PC-3 (cell line): ENCODE measurements around the gene APOBEC2. TPM values are rescaled to one million over a fixed set of nuclear protein-coding genes. Genes with fewer than 3 reads are reported as not detected.

ENCODE experiments used
- ATAC-seq: fragments of 200-7000 bp; cut with Tn5 transposase; 2 replicates; pipeline ENCODE4 v1.9.1; 2020; ENCODE audit warnings: mild to moderate bottlenecking, moderate library complexity
- BruUV-seq: library from RNA; stranded (reverse); fragments of 400-500 nt; replicated peaks from 2 replicates; lab custom pipeline; 2021; lab: Mats Ljungman, UMichigan
- CTCF ChIA-PET: fragments of 300-600 bp; sonication (Branson Sonifier 250); formaldehyde crosslinking; loops from one replicate; lab custom pipeline; 2022; ENCODE audit warnings: antibody characterized with exemption; lab: Charles Lee
- POLR2A ChIA-PET: fragments of 300-600 bp; sonication (Branson Sonifier 250); formaldehyde crosslinking; loops from one replicate; lab custom pipeline; 2022; ENCODE audit warnings: antibody characterized with exemption; ENCODE audit not compliant: unreplicated experiment; lab: Charles Lee
- DNase-seq: peaks from one replicate; pipeline ENCODE4 v3.0.0-alpha.2; 2015
- H2AFZ ChIP-seq: fragments of 300-600 bp; sonication (generic); 2 replicates; pipeline ENCODE4 v1.6.0; 2016; ENCODE audit warnings: antibody characterized with exemption, low read length
- H3F3A ChIP-seq: fragments of 300-600 bp; sonication (generic); one replicate; pipeline ENCODE4 v1.6.0; 2017; ENCODE audit warnings: antibody characterized with exemption, low read length, control low read depth, mild to moderate bottlenecking; ENCODE audit not compliant: unreplicated experiment
- H3K27ac ChIP-seq: fragments of 300-600 bp; sonication (generic); 2 replicates; pipeline ENCODE4 v1.5.1; 2016; ENCODE audit warnings: mild to moderate bottlenecking, low read length
- H3K27me3 ChIP-seq: fragments of 300-600 bp; sonication (generic); 2 replicates; pipeline ENCODE4 v1.6.1; 2016; ENCODE audit warnings: low read length, mixed read lengths
- H3K36me3 ChIP-seq: fragments of 300-600 bp; sonication (generic); 2 replicates; pipeline ENCODE4 v1.6.1; 2016; ENCODE audit warnings: low read depth, mixed run types, low read length, mixed read lengths
- H3K4me1 ChIP-seq: fragments of 300-600 bp; sonication (generic); 2 replicates; pipeline ENCODE4 v1.5.1; 2016; ENCODE audit warnings: low read length; ENCODE audit not compliant: insufficient read depth
- H3K4me2 ChIP-seq: fragments of 300-600 bp; sonication (generic); 2 replicates; pipeline ENCODE4 v1.6.0; 2016; ENCODE audit warnings: low read length
- H3K4me3 ChIP-seq: fragments of 300-600 bp; sonication (generic); 2 replicates; pipeline ENCODE4 v1.5.1; 2016; ENCODE audit warnings: mild to moderate bottlenecking, low read length, mixed read lengths
- H3K79me2 ChIP-seq: fragments of 300-600 bp; sonication (generic); 2 replicates; pipeline ENCODE4 v1.6.1; 2017; ENCODE audit warnings: low read length, mixed read lengths
- H3K9ac ChIP-seq: fragments of 300-600 bp; sonication (generic); 2 replicates; pipeline ENCODE4 v1.6.0; 2016; ENCODE audit warnings: mild to moderate bottlenecking, low read length
- H3K9me2 ChIP-seq: fragments of 300-600 bp; sonication (generic); replicated peaks from 2 replicates; pipeline ENCODE4 v1.6.1; 2016; ENCODE audit warnings: mixed run types, low read length, mixed read lengths
- H3K9me3 ChIP-seq: fragments of 300-600 bp; sonication (generic); 2 replicates; pipeline ENCODE4 v1.6.1; 2016; ENCODE audit warnings: low read length, mixed read lengths
- H4K20me1 ChIP-seq: fragments of 300-600 bp; sonication (generic); 2 replicates; pipeline ENCODE4 v1.6.1; 2016; ENCODE audit warnings: low read length, mixed read lengths
- CTCF ChIP-seq: fragments of 300-600 bp; sonication (generic); conservative IDR thresholded peaks from 2 replicates; pipeline ENCODE4 v1.5.1; 2017; ENCODE audit warnings: antibody characterized with exemption, low read depth, mild to moderate bottlenecking, low read length
- EZH2 ChIP-seq: fragments of 300-600 bp; sonication (generic); IDR thresholded peaks from one replicate; pipeline ENCODE4 v1.6.1; 2017; ENCODE audit warnings: antibody characterized with exemption, mild to moderate bottlenecking, low read length; ENCODE audit not compliant: unreplicated experiment
- EZH2phosphoT487 ChIP-seq: fragments of 300-600 bp; sonication (generic); IDR thresholded peaks from 2 replicates; pipeline ENCODE4 v1.6.1; 2018; ENCODE audit warnings: mild to moderate bottlenecking, antibody characterized with exemption, low read length, borderline replicate concordance
- intact Hi-C: fragments of 100-400 bp; cut with micrococcal nuclease; formaldehyde crosslinking; loops from 2 replicates; pipeline ENCODE4 v1.9.0; 2023
- total RNA-seq: library from RNA; depleted of rRNA; stranded (reverse); fragments of >200 nt; gene quantifications from 2 replicates; pipeline ENCODE4 v1.2.3, GENCODE V29; 2014

The APOBEC2 gene
- total RNA-seq, 1 experiment from 2014 or later: not detected

GRCh38 chr6:41092421-41093140 is 39.6 kb downstream of the APOBEC2 start:
- ATAC-seq: peak; percentile 51; the same call in 1 of the 2 replicates
- Histone ChIP-seq H4K20me1 (no peaks in the 10 kb centered on the region), H3K9ac (no peak overlapping the region), H3K4me1 (no peaks in the 10 kb centered on the region), H3K79me2 (no peaks in the 10 kb centered on the region), H3K27me3 (no peaks in the 10 kb centered on the region), H3K4me2 (no peak overlapping the region), H3K36me3 (peaks cover 76% of the 10 kb centered on the region), H3F3A (no peaks in the 10 kb centered on the region), H2AFZ (no peak overlapping the region), H3K4me3 (no peak overlapping the region), H3K9me2 (no peaks in the 10 kb centered on the region), H3K9me3 (no peaks in the 10 kb centered on the region), H3K27ac (no peak overlapping the region)
- TF ChIP-seq CTCF: peak; percentile 51
- no peak for TF ChIP-seq EZH2
- POLR2A ChIA-PET: interaction anchor here (0.6 kb wide), 1 partner anchor 18 kb away, joined by 3 read pairs; no protein-coding TSS in a partner anchor
- CTCF ChIA-PET: no interaction called here
- DNase-seq: peak; percentile 41
- BruUV-seq: no TSS peak
- intact Hi-C loops: loop anchor here (2.0 to 5.0 kb wide), 2 partner anchors 90 to 225 kb away; no protein-coding TSS in a partner anchor

GRCh38 chr6:41093729-41094128 is 40.7 kb downstream of the APOBEC2 start:
- Histone ChIP-seq H3K27me3 (no peaks in the 10 kb centered on the region), H3K4me3 (no peak overlapping the region), H3K79me2 (no peaks in the 10 kb centered on the region), H3K27ac (no peak overlapping the region), H3K9me2 (no peaks in the 10 kb centered on the region), H3K4me2 (no peak overlapping the region), H2AFZ (no peak overlapping the region), H3K4me1 (no peaks in the 10 kb centered on the region), H3K9ac (no peak overlapping the region), H4K20me1 (0 out of 2 replicates have a peak, but pooled peaks cover 7% of the 10 kb centered on the region), H3K36me3 (peaks cover 84% of the 10 kb centered on the region), H3K9me3 (no peaks in the 10 kb centered on the region), H3F3A (no peaks in the 10 kb centered on the region)
- DNase-seq (no peak), ATAC-seq (no peak)
- TF ChIP-seq EZH2 (no peak), CTCF (no peak), EZH2phosphoT487 (no peak)
- no TSS peak for BruUV-seq
- CTCF ChIA-PET: no interaction called here
- intact Hi-C loops: loop anchor here (2.0 to 5.0 kb wide), 2 partner anchors 89 to 224 kb away; no protein-coding TSS in a partner anchor
- POLR2A ChIA-PET: no interaction called here

- Histone ChIP-seq H3F3A (peaks cover 3% of the 10 kb centered on the region), H3K9me2 (no peaks in the 10 kb centered on the region), H3K27me3 (no peaks in the 10 kb centered on the region), H2AFZ (no peak overlapping the region), H3K9ac (no peak overlapping the region), H3K4me1 (no peaks in the 10 kb centered on the region), H3K4me3 (no peak overlapping the region), H3K4me2 (no peak overlapping the region), H3K27ac (no peak overlapping the region), H3K36me3 (peaks cover 76% of the 10 kb centered on the region), H3K9me3 (no peaks in the 10 kb centered on the region), H4K20me1 (0 out of 2 replicates have a peak, but pooled peaks cover 10% of the 10 kb centered on the region), H3K79me2 (no peaks in the 10 kb centered on the region)
- CTCF ChIA-PET: no interaction called here
- BruUV-seq: no TSS peak
- POLR2A ChIA-PET: no interaction called here
- DNase-seq (no peak), ATAC-seq (no peak)
- intact Hi-C loops: no loop called here
- TF ChIP-seq EZH2 (no peak), EZH2phosphoT487 (no peak), CTCF (no peak)
These were observed 44.6 kb downstream of the APOBEC2 start for GRCh38 chr6:41097467-41098090.
